HEK293 (cell line): ENCODE measurements around the gene BCKDHB.
"Not testable (repeated sequence)": the region's sequence is repeated elsewhere in the genome, so short reads cannot be mapped to it uniquely, and the experiment has no call there.

Source experiments
- CTCF ChIA-PET: fragments of 350-600 bp; formaldehyde crosslinking; extraction: SDS; loops from one replicate; lab custom pipeline; 2021; ENCODE audit warnings: antibody characterized with exemption; lab: Yijun Ruan, JAX
- POLR2A ChIA-PET: fragments of 300-600 bp; formaldehyde crosslinking; extraction: SDS; loops from one replicate; lab custom pipeline; 2020; ENCODE audit warnings: antibody characterized with exemption, inconsistent platforms; lab: Yijun Ruan, JAX
- H3K27ac ChIP-seq: fragments of 200-500 bp; sonication (Bioruptor generic); 2 replicates; pipeline ENCODE4 v1.5.1; 2014; ENCODE audit warnings: low read depth, low read length, control low read depth, inconsistent platforms; ENCODE audit errors: extremely low read depth
- H3K36me3 ChIP-seq, 2 experiments: fragments of 200-500 bp in 1 of 2; sonication (Bioruptor generic) in 1 of 2; 1 replicate in 1 of 2; 2 replicates in 1 of 2; pipeline ENCODE4 v1.5.1; 2014 to 2017; ENCODE audit warnings: inconsistent platforms in 2 of 2, low read length in 2 of 2; ENCODE audit not compliant: control insufficient read depth in 2 of 2, insufficient read depth in 1 of 2
- H3K4me1 ChIP-seq: fragments of 200-500 bp; sonication (Bioruptor generic); 2 replicates; pipeline ENCODE4 v1.5.1; 2014; ENCODE audit warnings: mild to moderate bottlenecking, low read length, inconsistent platforms; ENCODE audit not compliant: control insufficient read depth, insufficient read depth
- H3K4me3 ChIP-seq: 2 replicates; pipeline ENCODE4 v1.5.1; 2011; ENCODE audit warnings: low read depth, mild to moderate bottlenecking, control low read depth, low read length, moderate library complexity
- H3K9me3 ChIP-seq: fragments of 200-500 bp; sonication (Bioruptor generic); 2 replicates; pipeline ENCODE4 v1.5.1; 2014; ENCODE audit warnings: low read depth, low read length, inconsistent platforms; ENCODE audit not compliant: control insufficient read depth, insufficient read depth
- BCL11B ChIP-seq: fragments of 450-650 bp; formaldehyde crosslinking; IDR thresholded peaks from 2 replicates; pipeline ENCODE4 v1.5.1; 2016; ENCODE audit warnings: low read depth, missing biosample characterization, missing genetic modification characterization
- HOXA7 ChIP-seq: sonication (generic); formaldehyde crosslinking; IDR thresholded peaks from 2 replicates; pipeline ENCODE4 v1.8.1; 2022; ENCODE audit warnings: missing genetic modification reagents, borderline replicate concordance
- KLF1 ChIP-seq: fragments of 450-650 bp; formaldehyde crosslinking; IDR thresholded peaks from 2 replicates; pipeline ENCODE4 v1.5.1; 2016; ENCODE audit warnings: missing biosample characterization, missing genetic modification characterization
- MEIS1 ChIP-seq: sonication (generic); formaldehyde crosslinking; IDR thresholded peaks from 2 replicates; pipeline ENCODE4 v1.8.1; 2022; ENCODE audit warnings: missing genetic modification reagents, mild to moderate bottlenecking, borderline replicate concordance
- PRDM1 ChIP-seq: fragments of 450-650 bp; formaldehyde crosslinking; IDR thresholded peaks from 2 replicates; pipeline ENCODE4; 2016; ENCODE audit warnings: missing biosample characterization, missing genetic modification characterization
- RBAK ChIP-seq: fragments of 450-650 bp; formaldehyde crosslinking; IDR thresholded peaks from 2 replicates; pipeline ENCODE4 v1.5.1; 2016; ENCODE audit warnings: missing biosample characterization, missing genetic modification characterization
- SCRT1 ChIP-seq: fragments of 450-650 bp; formaldehyde crosslinking; IDR thresholded peaks from 2 replicates; pipeline ENCODE4 v1.5.1; 2016; ENCODE audit warnings: missing biosample characterization, missing genetic modification characterization, borderline replicate concordance
- ZIC2 ChIP-seq: fragments of 450-650 bp; formaldehyde crosslinking; IDR thresholded peaks from 2 replicates; pipeline ENCODE4 v1.5.1; 2016; ENCODE audit warnings: missing biosample characterization, missing genetic modification characterization
- ZNF211 ChIP-seq: fragments of 450-650 bp; formaldehyde crosslinking; IDR thresholded peaks from 2 replicates; pipeline ENCODE4 v1.5.1; 2016; ENCODE audit warnings: low read depth, missing biosample characterization, missing genetic modification characterization
- ZNF221 ChIP-seq: fragments of 450-650 bp; formaldehyde crosslinking; IDR thresholded peaks from 2 replicates; pipeline ENCODE4 v1.5.1; 2017; ENCODE audit warnings: missing biosample characterization, missing genetic modification characterization, borderline replicate concordance
- ZNF335 ChIP-seq: fragments of 450-650 bp; formaldehyde crosslinking; conservative IDR thresholded peaks from 2 replicates; pipeline ENCODE4 v1.5.1; 2016; ENCODE audit warnings: missing biosample characterization, missing genetic modification characterization
- ZNF37A ChIP-seq: fragments of 450-650 bp; IDR thresholded peaks from 2 replicates; pipeline ENCODE4 v1.5.1; 2018; ENCODE audit warnings: missing biosample characterization, missing genetic modification characterization
- ZNF426 ChIP-seq: fragments of 450-650 bp; formaldehyde crosslinking; IDR thresholded peaks from 2 replicates; pipeline ENCODE4 v1.5.1; 2017; ENCODE audit warnings: missing biosample characterization, missing genetic modification characterization, mild to moderate bottlenecking, inconsistent platforms, moderate library complexity
- ZNF544 ChIP-seq: fragments of 450-650 bp; formaldehyde crosslinking; IDR thresholded peaks from 2 replicates; pipeline ENCODE4 v1.5.0; 2017; ENCODE audit warnings: missing biosample characterization, missing genetic modification characterization
- ZNF585B ChIP-seq: fragments of 450-650 bp; formaldehyde crosslinking; IDR thresholded peaks from 2 replicates; pipeline ENCODE4 v1.5.1; 2016; ENCODE audit warnings: missing biosample characterization, missing genetic modification characterization
- ZSCAN16 ChIP-seq: fragments of 450-650 bp; formaldehyde crosslinking; IDR thresholded peaks from 2 replicates; pipeline ENCODE4 v1.5.1; 2016; ENCODE audit warnings: missing biosample characterization, missing genetic modification characterization
- ZSCAN18 ChIP-seq: fragments of 450-650 bp; formaldehyde crosslinking; IDR thresholded peaks from 2 replicates; pipeline ENCODE4 v1.5.1; 2016; ENCODE audit warnings: missing biosample characterization, missing genetic modification characterization
- ZSCAN30 ChIP-seq: fragments of 450-650 bp; IDR thresholded peaks from 2 replicates; pipeline ENCODE4 v1.5.1; 2018; ENCODE audit warnings: missing biosample characterization, mild to moderate bottlenecking, missing genetic modification characterization, moderate library complexity

Gene BCKDHB

GRCh38 chr6:80287607-80288006, 181.1 kb downstream of the BCKDHB start:
- H3K9me3 ChIP-seq: no peaks in the 10 kb centered on the region
- TF ChIP-seq ZNF426 (tag by site-specific recombination) (no peak), ZNF37A (tag by site-specific recombination) (no peak), BCL11B (tag by site-specific recombination) (no peak)
- no peak overlapping the region for H3K27ac ChIP-seq
- H3K4me3 ChIP-seq: no peak overlapping the region
- no peaks in the 10 kb centered on the region for H3K36me3 ChIP-seq
- POLR2A ChIA-PET: no interaction called here
- CTCF ChIA-PET: interaction anchor here (0.6 kb wide), 2 partner anchors 62 to 159 kb away, joined by 3 to 6 read pairs; no protein-coding TSS in a partner anchor
- H3K4me1 ChIP-seq: no peaks in the 10 kb centered on the region

- CTCF ChIA-PET: no interaction called here
- TF ChIP-seq ZIC2 (tag by site-specific recombination) (peak; percentile 80), ZSCAN16 (tag by site-specific recombination) (no peak)
- TF ChIP-seq, all 188 proteins: peak for 1
- H3K4me1 ChIP-seq: no peaks in the 10 kb centered on the region
Observed at GRCh38 chr6:80289727-80290126, 183.3 kb downstream of the BCKDHB start.

GRCh38 chr6:80294531-80294930, 188.1 kb downstream of the BCKDHB start:
- H3K9me3 ChIP-seq, H3K27ac ChIP-seq, POLR2A ChIA-PET, H3K36me3 ChIP-seq, H3K4me1 ChIP-seq, H3K4me3 ChIP-seq, CTCF ChIA-PET: not testable (repeated sequence)

More at GRCh38 chr6:80289727-80290126, 183.3 kb downstream of the BCKDHB start:
- no peaks in the 10 kb centered on the region for H3K36me3 ChIP-seq
- H3K9me3 ChIP-seq: no peaks in the 10 kb centered on the region
- no peak overlapping the region for H3K27ac ChIP-seq
- no peak overlapping the region for H3K4me3 ChIP-seq
- POLR2A ChIA-PET: no interaction called here

GRCh38 chr6:80302716-80303115, 196.2 kb downstream of the BCKDHB start:
- CTCF ChIA-PET: interaction anchor here (0.7 kb wide), 1 partner anchor 37 kb away, joined by 3 read pairs; no protein-coding TSS in a partner anchor
- H3K36me3 ChIP-seq: no peaks in the 10 kb centered on the region
- POLR2A ChIA-PET: no interaction called here
- H3K4me3 ChIP-seq: no peak overlapping the region
- H3K9me3 ChIP-seq: no peaks in the 10 kb centered on the region
- H3K27ac ChIP-seq: no peak overlapping the region
- no peak for TF ChIP-seq ZNF211 (tag by site-specific recombination)
- TF ChIP-seq ZSCAN30: no peak
- TF ChIP-seq KLF1 (tag by site-specific recombination): no peak
- TF ChIP-seq SCRT1: no peak
- no peak for TF ChIP-seq ZNF221 (tag by site-specific recombination)
- TF ChIP-seq MEIS1: no peak
- no peak for TF ChIP-seq PRDM1 (tag by site-specific recombination)
- TF ChIP-seq ZNF335 (tag by site-specific recombination): no peak
- TF ChIP-seq ZNF544 (tag by site-specific recombination): no peak
- TF ChIP-seq HOXA7 (CRISPR knock-in tag): no peak
- TF ChIP-seq ZNF585B (tag by site-specific recombination): no peak
- no peaks in the 10 kb centered on the region for H3K4me1 ChIP-seq

- CTCF ChIA-PET: interaction anchor here (0.7 kb wide), 1 partner anchor 11 kb away, joined by 3 read pairs; no protein-coding TSS in a partner anchor
- Histone ChIP-seq H3K4me3 (no peak overlapping the region), H3K27ac (no peak overlapping the region), H3K4me1 (no peaks in the 10 kb centered on the region), H3K9me3 (no peaks in the 10 kb centered on the region), H3K36me3 (no peaks in the 10 kb centered on the region)
- no peak for TF ChIP-seq ZSCAN18 (tag by site-specific recombination)
- no peak for TF ChIP-seq RBAK (tag by site-specific recombination)
- POLR2A ChIA-PET: no interaction called here
Observed at GRCh38 chr6:80304014-80304413, 197.5 kb downstream of the BCKDHB start.
